PC-9 (cell line): ENCODE measurements around the gene SARS1. TPM values are rescaled to one million over a fixed set of nuclear protein-coding genes. Genes with fewer than 3 reads are reported as not detected.

ENCODE experiments used
- BruUV-seq: library from RNA; stranded (reverse); fragments of 400-500 nt; replicated peaks from 2 replicates; lab custom pipeline; 2021; lab: Mats Ljungman, UMichigan
- CTCF ChIA-PET: fragments of 300-600 bp; sonication (Branson Sonifier 250); formaldehyde crosslinking; loops from one replicate; lab custom pipeline; 2022; ENCODE audit warnings: antibody characterized with exemption; lab: Charles Lee
- POLR2A ChIA-PET: fragments of 300-600 bp; sonication (Branson Sonifier 250); formaldehyde crosslinking; loops from one replicate; lab custom pipeline; 2022; ENCODE audit warnings: antibody characterized with exemption; ENCODE audit not compliant: unreplicated experiment; lab: Charles Lee
- DNase-seq, 2 experiments: peaks; one replicate each; pipeline versions ENCODE4 v3.0.0 to v3.0.0-alpha.2; 2015 to 2022; ENCODE audit warnings: mixed read lengths in 1 of 2
- H2AFZ ChIP-seq: fragments of 200-600 bp; sonication (generic); 2 replicates; pipeline ENCODE4 v1.8.1; 2017; ENCODE audit warnings: antibody characterized with exemption
- H3F3A ChIP-seq: fragments of 200-600 bp; sonication (generic); 2 replicates; pipeline ENCODE4 v1.8.1; 2017; ENCODE audit warnings: antibody characterized with exemption, mild to moderate bottlenecking, low read depth; ENCODE audit not compliant: insufficient read depth
- H3K27ac ChIP-seq: fragments of 200-600 bp; sonication (generic); 2 replicates; pipeline ENCODE4 v1.6.1; 2016; ENCODE audit warnings: mixed run types
- H3K27me3 ChIP-seq: fragments of 200-600 bp; sonication (generic); 2 replicates; pipeline ENCODE4 v1.6.1; 2016; ENCODE audit warnings: low read depth, mixed run types; ENCODE audit not compliant: insufficient read depth
- H3K36me3 ChIP-seq: fragments of 200-600 bp; sonication (generic); 2 replicates; pipeline ENCODE4 v1.6.1; 2016; ENCODE audit warnings: low read depth, mixed run types
- H3K4me1 ChIP-seq: fragments of 200-600 bp; sonication (generic); replicated peaks from 2 replicates; pipeline ENCODE4 v1.6.1; 2016; ENCODE audit warnings: mixed run types; ENCODE audit not compliant: insufficient read depth
- H3K4me2 ChIP-seq: fragments of 200-600 bp; sonication (generic); 2 replicates; pipeline ENCODE4 v1.6.1; 2017; ENCODE audit warnings: mixed run types
- H3K4me3 ChIP-seq: fragments of 200-600 bp; sonication (generic); 2 replicates; pipeline ENCODE4 v1.6.1; 2016; ENCODE audit warnings: mixed run types
- H3K79me2 ChIP-seq: fragments of 200-600 bp; sonication (generic); 2 replicates; pipeline ENCODE4 v1.6.1; 2017; ENCODE audit warnings: low read depth, mixed run types
- H3K9me2 ChIP-seq: fragments of 200-600 bp; sonication (generic); 2 replicates; pipeline ENCODE4 v1.8.1; 2017; ENCODE audit warnings: mild to moderate bottlenecking; ENCODE audit not compliant: insufficient read depth
- H3K9me3 ChIP-seq: fragments of 200-600 bp; sonication (generic); 2 replicates; pipeline ENCODE4 v1.8.1; 2016; ENCODE audit warnings: low read depth; ENCODE audit not compliant: insufficient read depth
- H4K20me1 ChIP-seq: fragments of 200-600 bp; sonication (generic); 2 replicates; pipeline ENCODE4 v1.8.1; 2017; ENCODE audit not compliant: insufficient read depth
- EZH2 ChIP-seq: fragments of 200-600 bp; sonication (generic); IDR thresholded peaks from 2 replicates; pipeline ENCODE4 v1.8.0; 2017; ENCODE audit warnings: antibody characterized with exemption, low read depth
- intact Hi-C: fragments of 100-400 bp; cut with micrococcal nuclease; formaldehyde crosslinking; loops from one replicate; pipeline ENCODE4 v1.10.0; 2022; ENCODE audit not compliant: unreplicated experiment
- total RNA-seq: library from RNA; stranded (reverse); gene quantifications from 2 replicates; pipeline ENCODE4 v1.2.3, GENCODE V29; 2021
- TF ChIP-seq, protein P1 (sequence below): fragments of 200-600 bp; sonication (generic); conservative IDR thresholded peaks from 2 replicates; pipeline ENCODE4 v1.6.1; 2017; ENCODE audit warnings: mixed run types, antibody characterized with exemption, mild to moderate bottlenecking, moderate library complexity

Gene SARS1
- total RNA-seq, 1 experiment from 2014 or later = 206 TPM

DNA sequence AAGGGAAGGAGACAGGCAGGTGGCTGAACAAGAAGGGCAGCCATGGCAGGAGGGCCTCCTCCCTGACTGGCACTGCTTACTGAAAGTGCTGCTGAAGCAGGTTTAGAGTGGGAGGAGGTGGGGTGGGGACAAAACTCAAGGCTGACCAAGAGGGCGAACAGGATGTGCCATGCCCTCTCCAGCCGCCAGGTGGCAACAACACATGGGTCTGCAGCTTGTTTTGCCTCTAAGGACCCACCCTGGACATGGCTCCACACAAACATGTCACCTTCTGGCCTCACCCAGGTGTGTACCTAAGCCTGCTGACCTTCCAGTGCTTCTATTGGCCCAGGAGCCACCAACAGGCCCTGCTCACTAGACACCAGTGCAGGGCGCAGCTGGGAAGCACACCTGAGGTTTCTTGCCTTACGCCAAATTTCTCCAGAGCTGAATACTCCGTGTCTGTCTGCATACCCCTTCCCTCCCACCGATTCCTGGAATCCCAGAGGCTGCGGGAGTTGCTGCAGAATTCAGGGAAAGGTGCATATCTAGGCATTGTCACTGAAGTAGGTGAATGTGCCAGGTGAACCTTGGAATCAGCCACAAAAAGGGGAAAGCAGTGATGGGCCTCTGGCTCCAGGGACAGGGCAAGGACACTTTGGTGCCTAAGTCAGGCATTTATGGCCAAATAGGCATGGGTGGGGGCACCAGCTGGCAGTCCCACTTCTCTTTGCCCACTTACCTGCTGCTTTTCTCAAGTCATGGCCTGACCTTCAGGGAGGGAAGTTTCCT is 63.9 kb downstream of the SARS1 start:
- TF ChIP-seq, protein P1, sequence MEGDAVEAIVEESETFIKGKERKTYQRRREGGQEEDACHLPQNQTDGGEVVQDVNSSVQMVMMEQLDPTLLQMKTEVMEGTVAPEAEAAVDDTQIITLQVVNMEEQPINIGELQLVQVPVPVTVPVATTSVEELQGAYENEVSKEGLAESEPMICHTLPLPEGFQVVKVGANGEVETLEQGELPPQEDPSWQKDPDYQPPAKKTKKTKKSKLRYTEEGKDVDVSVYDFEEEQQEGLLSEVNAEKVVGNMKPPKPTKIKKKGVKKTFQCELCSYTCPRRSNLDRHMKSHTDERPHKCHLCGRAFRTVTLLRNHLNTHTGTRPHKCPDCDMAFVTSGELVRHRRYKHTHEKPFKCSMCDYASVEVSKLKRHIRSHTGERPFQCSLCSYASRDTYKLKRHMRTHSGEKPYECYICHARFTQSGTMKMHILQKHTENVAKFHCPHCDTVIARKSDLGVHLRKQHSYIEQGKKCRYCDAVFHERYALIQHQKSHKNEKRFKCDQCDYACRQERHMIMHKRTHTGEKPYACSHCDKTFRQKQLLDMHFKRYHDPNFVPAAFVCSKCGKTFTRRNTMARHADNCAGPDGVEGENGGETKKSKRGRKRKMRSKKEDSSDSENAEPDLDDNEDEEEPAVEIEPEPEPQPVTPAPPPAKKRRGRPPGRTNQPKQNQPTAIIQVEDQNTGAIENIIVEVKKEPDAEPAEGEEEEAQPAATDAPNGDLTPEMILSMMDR = peak; percentile 96
- no peak for TF ChIP-seq EZH2
- Histone ChIP-seq H3K27me3 (no peaks in the 10 kb centered on the region), H4K20me1 (no peaks in the 10 kb centered on the region), H3F3A (peaks cover 61% of the 10 kb centered on the region), H3K4me1 (peaks cover 70% of the 10 kb centered on the region), H3K4me3 (no peak overlapping the region), H3K27ac (peak overlapping the region; percentile 78), H3K4me2 (peak overlapping the region; percentile 80), H3K79me2 (peaks cover 56% of the 10 kb centered on the region), H3K9me2 (no peaks in the 10 kb centered on the region), H3K9me3 (no peaks in the 10 kb centered on the region), H2AFZ (no peak overlapping the region), H3K36me3 (0 out of 2 replicates have a peak, but pooled peaks cover 8% of the 10 kb centered on the region)
- intact Hi-C loops = no loop called here
- BruUV-seq = no TSS peak
- CTCF ChIA-PET = interaction anchor here (0.6 to 1.5 kb wide), 6 partner anchors 75 to 228 kb away, joined by 3 to 11 read pairs (median 4); no protein-coding TSS in a partner anchor
- POLR2A ChIA-PET = no interaction called here
- DNase-seq = peak; percentile 67 to 76

DNA sequence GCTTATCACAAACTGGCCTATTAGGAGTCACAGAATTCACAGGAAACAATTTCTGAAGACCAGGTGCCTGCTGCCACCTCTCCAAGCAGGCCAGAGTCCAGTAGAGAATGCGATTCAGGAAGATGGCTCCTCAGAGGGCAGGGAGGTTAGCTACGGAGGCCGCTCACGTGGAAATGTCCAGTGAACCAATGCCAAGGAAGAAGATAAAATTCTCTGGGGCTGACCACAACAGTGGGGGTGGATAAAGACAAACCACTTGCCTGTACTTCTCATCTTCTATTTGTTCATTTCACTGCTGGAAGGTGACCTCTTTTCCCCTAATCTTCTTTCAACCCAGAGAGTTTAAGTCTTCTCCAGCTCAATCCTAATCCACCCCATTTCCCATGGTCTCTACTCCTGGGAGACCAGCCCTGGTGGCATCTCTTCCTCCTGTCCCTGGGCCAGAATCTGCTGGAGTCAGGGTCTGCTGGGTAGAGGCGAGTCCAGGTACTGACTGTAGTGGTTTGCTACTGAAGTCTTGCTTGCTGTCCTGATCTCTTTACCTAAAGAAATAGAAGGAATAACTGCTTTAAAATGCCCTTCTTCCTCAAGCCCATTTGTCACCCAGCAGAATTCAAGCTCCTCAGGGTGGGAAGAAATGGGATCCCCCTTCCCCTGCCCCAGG is 66.0 kb downstream of the SARS1 start:
- no peaks in the 10 kb centered on the region for H4K20me1 ChIP-seq
- H3K9me2 ChIP-seq = no peaks in the 10 kb centered on the region
- H3K4me2 ChIP-seq = no peak overlapping the region
- TF ChIP-seq EZH2 = no peak
- TF ChIP-seq, protein P1 = no peak
- intact Hi-C loops = no loop called here
- H3K4me3 ChIP-seq = no peak overlapping the region
- ChIA-PET POLR2A (no interaction called here), CTCF (no interaction called here)
- no peak overlapping the region for H2AFZ ChIP-seq
- H3K27me3 ChIP-seq = no peaks in the 10 kb centered on the region
- H3K79me2 ChIP-seq = peaks cover 59% of the 10 kb centered on the region
- peaks cover 63% of the 10 kb centered on the region for H3F3A ChIP-seq
- H3K36me3 ChIP-seq = 0 out of 2 replicates have a peak, but pooled peaks cover 8% of the 10 kb centered on the region
- H3K4me1 ChIP-seq = peaks cover 57% of the 10 kb centered on the region
- no peak for DNase-seq
- BruUV-seq = no TSS peak
- H3K27ac ChIP-seq = no peak overlapping the region
- H3K9me3 ChIP-seq = no peaks in the 10 kb centered on the region

DNA sequence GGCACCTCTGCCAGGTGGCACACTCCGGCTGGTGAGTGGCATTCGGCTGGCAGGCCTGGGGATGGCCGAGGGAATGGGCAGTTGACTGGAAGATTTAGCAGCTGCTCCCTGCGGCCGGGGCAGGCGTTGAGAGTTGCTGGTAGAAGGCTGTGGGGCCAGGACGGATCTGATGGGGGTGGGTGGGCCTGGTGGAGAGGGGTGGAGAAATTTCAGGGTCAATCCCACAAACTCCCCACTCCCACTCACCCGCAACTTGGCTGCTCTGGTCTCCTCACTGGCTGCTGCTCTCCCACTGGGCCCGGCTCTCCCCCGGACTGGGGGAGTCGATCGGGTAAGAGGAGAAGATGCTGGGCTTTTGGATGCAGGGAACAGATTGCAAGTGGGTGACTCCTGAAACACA is 67.1 kb downstream of the SARS1 start:
- H3K27me3 ChIP-seq = no peaks in the 10 kb centered on the region
- CTCF ChIA-PET = no interaction called here
- H3K4me3 ChIP-seq = no peak overlapping the region

More for the DNA sequence above, 67.1 kb downstream of the SARS1 start:
- DNase-seq = no peak
- peaks cover 57% of the 10 kb centered on the region for H3F3A ChIP-seq
- no TSS peak for BruUV-seq
- intact Hi-C loops = no loop called here
- no peak overlapping the region for H2AFZ ChIP-seq
- H3K4me2 ChIP-seq = peak overlapping the region; percentile 89
- no peaks in the 10 kb centered on the region for H3K9me3 ChIP-seq
- H3K36me3 ChIP-seq = 0 out of 2 replicates have a peak, but pooled peaks cover 8% of the 10 kb centered on the region
- POLR2A ChIA-PET = no interaction called here
- no peaks in the 10 kb centered on the region for H4K20me1 ChIP-seq
- peaks cover 59% of the 10 kb centered on the region for H3K79me2 ChIP-seq
- H3K4me1 ChIP-seq = peaks cover 47% of the 10 kb centered on the region
- TF ChIP-seq EZH2 = no peak
- TF ChIP-seq, protein P1 = no peak
- H3K27ac ChIP-seq = no peak overlapping the region
- H3K9me2 ChIP-seq = no peaks in the 10 kb centered on the region
